HepG2 (cell line): ENCODE measurements around the gene INF2. TPM values are rescaled to one million over a fixed set of nuclear protein-coding genes. Genes with fewer than 3 reads are reported as not detected.

ENCODE experiments used
- ATF7 ChIP-seq, 2 experiments: fragments of 450-650 bp in 1 of 2; sonication (generic) in 1 of 2; formaldehyde crosslinking in 1 of 2; IDR thresholded peaks; 2 replicates each; pipeline versions ENCODE4 v1.4.0 to v1.6.1; 2016 to 2020; ENCODE audit warnings: antibody characterized with exemption in 1 of 2, mild to moderate bottlenecking in 1 of 2, missing genetic modification reagents in 1 of 2
- CENPT ChIP-seq: sonication (generic); formaldehyde crosslinking; IDR thresholded peaks from 2 replicates; pipeline ENCODE4 v1.8.0; 2022; ENCODE audit warnings: low read depth, mild to moderate bottlenecking, moderate library complexity, missing genetic modification reagents
- CHCHD3 ChIP-seq: sonication (generic); formaldehyde crosslinking; IDR thresholded peaks from 2 replicates; pipeline ENCODE4 v1.8.0; 2022; ENCODE audit warnings: mild to moderate bottlenecking, missing genetic modification reagents, moderate library complexity
- DR1 ChIP-seq: sonication (generic); formaldehyde crosslinking; IDR thresholded peaks from 2 replicates; pipeline ENCODE4 v1.8.0; 2021; ENCODE audit warnings: mild to moderate bottlenecking, missing genetic modification reagents, inconsistent platforms
- HOXA7 ChIP-seq: sonication (generic); formaldehyde crosslinking; IDR thresholded peaks from 2 replicates; pipeline ENCODE4 v1.8.1; 2022; ENCODE audit warnings: mild to moderate bottlenecking, missing genetic modification reagents, moderate library complexity
- IRF2 ChIP-seq: IDR thresholded peaks from 2 replicates; pipeline ENCODE4 v1.6.1; 2018; ENCODE audit warnings: missing genetic modification reagents, missing compliant biosample characterization
- MED8 ChIP-seq: sonication (generic); formaldehyde crosslinking; IDR thresholded peaks from 2 replicates; pipeline ENCODE4 v1.8.1; 2023; ENCODE audit warnings: mild to moderate bottlenecking, missing genetic modification reagents; ENCODE audit not compliant: insufficient replicate concordance
- MIER2 ChIP-seq: IDR thresholded peaks from 2 replicates; pipeline ENCODE4 v1.6.1; 2016; ENCODE audit warnings: missing biosample characterization, missing genetic modification reagents
- PHF20 ChIP-seq: sonication (generic); formaldehyde crosslinking; IDR thresholded peaks from 2 replicates; pipeline ENCODE4 v1.5.0; 2020; ENCODE audit warnings: mild to moderate bottlenecking, missing genetic modification reagents
- REL ChIP-seq: sonication (generic); formaldehyde crosslinking; conservative IDR thresholded peaks from 2 replicates; pipeline ENCODE4 v1.8.0; 2022; ENCODE audit warnings: mild to moderate bottlenecking, missing genetic modification reagents, moderate library complexity
- SP1 ChIP-seq, 2 experiments: fragments of 450-650 bp in 1 of 2; sonication (generic) in 1 of 2; formaldehyde crosslinking in 1 of 2; IDR thresholded peaks; 2 replicates each; pipeline versions ENCODE4 v1.4.0 to v1.6.1; 2016 to 2020; ENCODE audit warnings: missing genetic modification reagents in 1 of 2
- SP140L ChIP-seq: sonication (generic); formaldehyde crosslinking; IDR thresholded peaks from 2 replicates; pipeline ENCODE4 v1.4.0; 2020; ENCODE audit warnings: missing genetic modification reagents, borderline replicate concordance
- WIZ ChIP-seq: sonication (generic); formaldehyde crosslinking; IDR thresholded peaks from 2 replicates; pipeline ENCODE4 v1.5.1; 2020; ENCODE audit warnings: mild to moderate bottlenecking, missing genetic modification reagents
- ZFP41 ChIP-seq: sonication (generic); formaldehyde crosslinking; IDR thresholded peaks from 2 replicates; pipeline ENCODE4 v1.4.0; 2020; ENCODE audit warnings: mild to moderate bottlenecking, missing genetic modification reagents, borderline replicate concordance
- ZNF138 ChIP-seq: sonication (generic); formaldehyde crosslinking; IDR thresholded peaks from 2 replicates; pipeline ENCODE4 v1.5.0; 2020; ENCODE audit warnings: mild to moderate bottlenecking, low read depth, missing genetic modification reagents
- ZNF629 ChIP-seq: sonication (generic); formaldehyde crosslinking; conservative IDR thresholded peaks from 2 replicates; pipeline ENCODE4 v1.5.0; 2020; ENCODE audit warnings: missing genetic modification reagents
- polyA plus RNA-seq, 8 experiments: library from polyadenylated mRNA; depleted of rRNA in 3 of 8; stranded (reverse) in 7 of 8; unstranded in 1 of 8; fragments of >200 nt; fragmentation: Illumina TruSeq in 4 of 8; extraction: Trizol in 4 of 8; gene quantifications; 2 replicates each; pipeline versions ENCODE4 v1.2.1 to v1.2.3, GENCODE V29; 2011 to 2016; ENCODE audit warnings: low read depth in 4 of 8, missing spikeins in 1 of 8, mixed read lengths in 1 of 8; ENCODE audit not compliant: insufficient read depth in 1 of 8
- total RNA-seq, 5 experiments: library from RNA; depleted of rRNA; stranded (reverse); fragments of >200 nt; fragmentation: Illumina TruSeq; extraction: Trizol; gene quantifications; 2 replicates each; pipeline ENCODE4 v1.2.3, GENCODE V29; 2016; ENCODE audit warnings: low read depth in 1 of 5
- TF ChIP-seq, protein P1 (sequence below): sonication (generic); formaldehyde crosslinking; IDR thresholded peaks from 2 replicates; pipeline ENCODE4 v1.5.0; 2020; ENCODE audit warnings: mild to moderate bottlenecking, missing genetic modification reagents
- TF ChIP-seq, protein P2 (sequence below): sonication (generic); formaldehyde crosslinking; IDR thresholded peaks from 2 replicates; pipeline ENCODE4 v1.4.0; 2020; ENCODE audit warnings: missing genetic modification reagents
- TF ChIP-seq, protein P3 (sequence below): sonication (generic); formaldehyde crosslinking; IDR thresholded peaks from 2 replicates; pipeline ENCODE4; 2020; ENCODE audit warnings: missing genetic modification reagents, mild to moderate bottlenecking, borderline replicate concordance
- TF ChIP-seq, protein P4 (sequence below): sonication (generic); formaldehyde crosslinking; conservative IDR thresholded peaks from 2 replicates; pipeline ENCODE4 v1.4.0; 2020; ENCODE audit warnings: missing genetic modification reagents

INF2 gene
- total and polyA plus RNA-seq, 2 of the 13 experiments (the other 11 are each of a cell fraction or from before 2014, with no cell fraction given): 16.4 to 26.4 TPM

DNA sequence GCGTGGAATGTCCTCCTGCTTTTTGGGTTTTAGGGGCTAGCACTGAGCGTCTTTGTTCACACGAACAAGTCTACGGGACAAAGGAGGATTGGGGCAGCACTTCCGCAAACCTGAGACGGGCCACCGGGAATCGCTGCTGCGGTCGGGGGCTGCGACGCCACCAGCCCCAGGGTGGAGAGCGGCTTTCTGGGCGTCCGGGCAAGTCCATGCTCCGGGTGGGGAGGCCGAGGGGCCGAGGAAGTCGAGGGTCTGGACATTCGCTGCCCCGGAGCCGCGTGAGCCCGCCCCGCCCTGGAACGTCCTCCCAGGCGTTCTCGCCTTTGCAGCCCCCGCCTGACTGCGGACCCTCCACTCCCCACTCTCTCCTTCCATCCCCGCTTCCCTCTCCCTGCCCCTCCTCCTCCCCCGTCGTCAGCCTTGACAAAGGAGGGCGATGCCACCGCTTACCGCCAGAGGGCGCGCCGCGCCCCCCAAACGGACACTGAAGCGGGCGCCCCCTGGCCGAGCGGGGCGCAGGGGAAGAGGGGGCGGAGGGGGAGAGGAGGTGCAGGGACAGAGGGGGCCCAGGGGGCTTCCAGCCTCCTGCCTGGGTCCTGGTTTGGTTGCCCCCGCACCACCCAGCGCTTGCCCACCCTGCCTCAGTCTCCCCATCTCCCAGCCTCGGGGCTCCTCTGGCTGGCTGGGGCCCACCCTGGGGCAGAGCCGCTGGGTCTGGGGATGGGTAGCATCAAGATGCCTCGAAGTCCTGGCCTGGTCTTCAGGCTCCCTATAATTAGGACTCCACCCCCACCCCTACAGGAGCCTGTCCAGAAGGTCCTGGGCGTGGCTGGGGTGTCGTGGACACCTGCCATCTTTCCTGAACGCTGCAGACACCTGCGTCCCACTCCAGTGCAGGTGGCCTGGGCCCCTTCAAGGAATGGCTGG, 39.1 kb upstream of the INF2 start (continued):
- TF ChIP-seq, protein P1, sequence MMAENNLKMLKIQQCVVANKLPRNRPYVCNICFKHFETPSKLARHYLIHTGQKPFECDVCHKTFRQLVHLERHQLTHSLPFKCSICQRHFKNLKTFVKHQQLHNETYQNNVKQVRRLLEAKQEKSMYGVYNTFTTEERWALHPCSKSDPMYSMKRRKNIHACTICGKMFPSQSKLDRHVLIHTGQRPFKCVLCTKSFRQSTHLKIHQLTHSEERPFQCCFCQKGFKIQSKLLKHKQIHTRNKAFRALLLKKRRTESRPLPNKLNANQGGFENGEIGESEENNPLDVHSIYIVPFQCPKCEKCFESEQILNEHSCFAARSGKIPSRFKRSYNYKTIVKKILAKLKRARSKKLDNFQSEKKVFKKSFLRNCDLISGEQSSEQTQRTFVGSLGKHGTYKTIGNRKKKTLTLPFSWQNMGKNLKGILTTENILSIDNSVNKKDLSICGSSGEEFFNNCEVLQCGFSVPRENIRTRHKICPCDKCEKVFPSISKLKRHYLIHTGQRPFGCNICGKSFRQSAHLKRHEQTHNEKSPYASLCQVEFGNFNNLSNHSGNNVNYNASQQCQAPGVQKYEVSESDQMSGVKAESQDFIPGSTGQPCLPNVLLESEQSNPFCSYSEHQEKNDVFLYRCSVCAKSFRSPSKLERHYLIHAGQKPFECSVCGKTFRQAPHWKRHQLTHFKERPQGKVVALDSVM (CRISPR knock-in tag): no peak
- TF ChIP-seq IRF2 (CRISPR knock-in tag): 0 out of 2 replicates have a peak, but pooled peaks have one; percentile 51
- TF ChIP-seq, protein P2, sequence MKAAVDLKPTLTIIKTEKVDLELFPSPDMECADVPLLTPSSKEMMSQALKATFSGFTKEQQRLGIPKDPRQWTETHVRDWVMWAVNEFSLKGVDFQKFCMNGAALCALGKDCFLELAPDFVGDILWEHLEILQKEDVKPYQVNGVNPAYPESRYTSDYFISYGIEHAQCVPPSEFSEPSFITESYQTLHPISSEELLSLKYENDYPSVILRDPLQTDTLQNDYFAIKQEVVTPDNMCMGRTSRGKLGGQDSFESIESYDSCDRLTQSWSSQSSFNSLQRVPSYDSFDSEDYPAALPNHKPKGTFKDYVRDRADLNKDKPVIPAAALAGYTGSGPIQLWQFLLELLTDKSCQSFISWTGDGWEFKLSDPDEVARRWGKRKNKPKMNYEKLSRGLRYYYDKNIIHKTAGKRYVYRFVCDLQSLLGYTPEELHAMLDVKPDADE (CRISPR knock-in tag): no peak
- 0 out of 2 replicates have a peak, but pooled peaks have one; percentile 37 for TF ChIP-seq REL (CRISPR knock-in tag)
- TF ChIP-seq, protein P3, sequence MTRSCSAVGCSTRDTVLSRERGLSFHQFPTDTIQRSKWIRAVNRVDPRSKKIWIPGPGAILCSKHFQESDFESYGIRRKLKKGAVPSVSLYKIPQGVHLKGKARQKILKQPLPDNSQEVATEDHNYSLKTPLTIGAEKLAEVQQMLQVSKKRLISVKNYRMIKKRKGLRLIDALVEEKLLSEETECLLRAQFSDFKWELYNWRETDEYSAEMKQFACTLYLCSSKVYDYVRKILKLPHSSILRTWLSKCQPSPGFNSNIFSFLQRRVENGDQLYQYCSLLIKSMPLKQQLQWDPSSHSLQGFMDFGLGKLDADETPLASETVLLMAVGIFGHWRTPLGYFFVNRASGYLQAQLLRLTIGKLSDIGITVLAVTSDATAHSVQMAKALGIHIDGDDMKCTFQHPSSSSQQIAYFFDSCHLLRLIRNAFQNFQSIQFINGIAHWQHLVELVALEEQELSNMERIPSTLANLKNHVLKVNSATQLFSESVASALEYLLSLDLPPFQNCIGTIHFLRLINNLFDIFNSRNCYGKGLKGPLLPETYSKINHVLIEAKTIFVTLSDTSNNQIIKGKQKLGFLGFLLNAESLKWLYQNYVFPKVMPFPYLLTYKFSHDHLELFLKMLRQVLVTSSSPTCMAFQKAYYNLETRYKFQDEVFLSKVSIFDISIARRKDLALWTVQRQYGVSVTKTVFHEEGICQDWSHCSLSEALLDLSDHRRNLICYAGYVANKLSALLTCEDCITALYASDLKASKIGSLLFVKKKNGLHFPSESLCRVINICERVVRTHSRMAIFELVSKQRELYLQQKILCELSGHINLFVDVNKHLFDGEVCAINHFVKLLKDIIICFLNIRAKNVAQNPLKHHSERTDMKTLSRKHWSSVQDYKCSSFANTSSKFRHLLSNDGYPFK: peak; percentile 21; the same call in 1 of the 2 replicates
- TF ChIP-seq, protein P4, sequence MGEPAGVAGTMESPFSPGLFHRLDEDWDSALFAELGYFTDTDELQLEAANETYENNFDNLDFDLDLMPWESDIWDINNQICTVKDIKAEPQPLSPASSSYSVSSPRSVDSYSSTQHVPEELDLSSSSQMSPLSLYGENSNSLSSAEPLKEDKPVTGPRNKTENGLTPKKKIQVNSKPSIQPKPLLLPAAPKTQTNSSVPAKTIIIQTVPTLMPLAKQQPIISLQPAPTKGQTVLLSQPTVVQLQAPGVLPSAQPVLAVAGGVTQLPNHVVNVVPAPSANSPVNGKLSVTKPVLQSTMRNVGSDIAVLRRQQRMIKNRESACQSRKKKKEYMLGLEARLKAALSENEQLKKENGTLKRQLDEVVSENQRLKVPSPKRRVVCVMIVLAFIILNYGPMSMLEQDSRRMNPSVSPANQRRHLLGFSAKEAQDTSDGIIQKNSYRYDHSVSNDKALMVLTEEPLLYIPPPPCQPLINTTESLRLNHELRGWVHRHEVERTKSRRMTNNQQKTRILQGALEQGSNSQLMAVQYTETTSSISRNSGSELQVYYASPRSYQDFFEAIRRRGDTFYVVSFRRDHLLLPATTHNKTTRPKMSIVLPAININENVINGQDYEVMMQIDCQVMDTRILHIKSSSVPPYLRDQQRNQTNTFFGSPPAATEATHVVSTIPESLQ (CRISPR knock-in tag): no peak
- no peak for TF ChIP-seq DR1 (CRISPR knock-in tag)
- no peak for TF ChIP-seq WIZ
- TF ChIP-seq CENPT: no peak
- TF ChIP-seq MIER2 (CRISPR knock-in tag): 0 out of 2 replicates have a peak, but pooled peaks have one; percentile 42
- TF ChIP-seq SP140L (CRISPR knock-in tag): no peak
- TF ChIP-seq ZFP41: 0 out of 2 replicates have a peak, but pooled peaks have one; percentile 41
- TF ChIP-seq ZNF629 (CRISPR knock-in tag): no peak
- no peak for TF ChIP-seq ATF7 (IDR thresholded peaks at IDR 0.05)
- no peak for TF ChIP-seq ATF7 (CRISPR knock-in tag; IDR thresholded peaks at IDR 0.05)
- no peak for TF ChIP-seq PHF20 (CRISPR knock-in tag)
- no peak for TF ChIP-seq ZNF138 (CRISPR knock-in tag)
- TF ChIP-seq MED8: no peak
- 0 out of 2 replicates have a peak, but pooled peaks have one; percentile 14 for TF ChIP-seq HOXA7 (CRISPR knock-in tag)
- TF ChIP-seq SP1 (IDR thresholded peaks at IDR 0.05): no peak
- TF ChIP-seq SP1 (CRISPR knock-in tag; IDR thresholded peaks at IDR 0.05): peak; percentile 16; the same call in 1 of the 2 replicates
- TF ChIP-seq CHCHD3 (CRISPR knock-in tag): 0 out of 2 replicates have a peak, but pooled peaks have one; percentile 11
